HepG2 (cell line): ENCODE measurements around the gene ARHGEF40. TPM values are rescaled to one million over a fixed set of nuclear protein-coding genes. Genes with fewer than 3 reads are reported as not detected.

Source experiments
- DNMT1 ChIP-seq: sonication (generic); formaldehyde crosslinking; IDR thresholded peaks from 2 replicates; pipeline ENCODE4 v1.5.1; 2020; ENCODE audit warnings: mild to moderate bottlenecking, missing genetic modification reagents
- FOXA3 ChIP-seq: IDR thresholded peaks from 2 replicates; pipeline ENCODE4 v1.6.1; 2016; ENCODE audit warnings: missing genetic modification reagents, missing compliant biosample characterization
- GZF1 ChIP-seq: sonication (generic); formaldehyde crosslinking; IDR thresholded peaks from 2 replicates; pipeline ENCODE4 v1.5.1; 2020; ENCODE audit warnings: mild to moderate bottlenecking, missing genetic modification reagents
- HDAC1 ChIP-seq: sonication (generic); formaldehyde crosslinking; IDR thresholded peaks from 2 replicates; pipeline ENCODE4 v1.5.1; 2020; ENCODE audit warnings: mild to moderate bottlenecking, missing genetic modification reagents
- HMGA1 ChIP-seq: sonication (generic); formaldehyde crosslinking; conservative IDR thresholded peaks from 2 replicates; pipeline ENCODE4 v1.4.0; 2020; ENCODE audit warnings: missing genetic modification reagents
- KLF6 ChIP-seq: IDR thresholded peaks from 2 replicates; pipeline ENCODE4 v1.8.0; 2016; ENCODE audit warnings: missing biosample characterization, missing genetic modification reagents
- NR1H2 ChIP-seq: sonication (generic); formaldehyde crosslinking; IDR thresholded peaks from 2 replicates; pipeline ENCODE4 v1.8.1; 2022; ENCODE audit warnings: low read depth, missing genetic modification reagents, borderline replicate concordance
- REPIN1 ChIP-seq: sonication (generic); formaldehyde crosslinking; IDR thresholded peaks from 2 replicates; pipeline ENCODE4 v1.8.0; 2022; ENCODE audit warnings: missing genetic modification reagents, low read depth, mild to moderate bottlenecking, borderline replicate concordance
- SALL1 ChIP-seq: sonication (generic); formaldehyde crosslinking; IDR thresholded peaks from 2 replicates; pipeline ENCODE4 v1.8.0; 2022; ENCODE audit warnings: mild to moderate bottlenecking, missing genetic modification reagents
- SIN3B ChIP-seq: fragments of 150-350 bp; IDR thresholded peaks from 2 replicates; pipeline ENCODE4 v1.6.1; 2014; ENCODE audit warnings: low read length
- TARDBP ChIP-seq: sonication (generic); formaldehyde crosslinking; IDR thresholded peaks from 2 replicates; pipeline ENCODE4 v1.8.0; 2022; ENCODE audit warnings: mild to moderate bottlenecking, missing genetic modification reagents
- ZEB1 ChIP-seq: IDR thresholded peaks from 2 replicates; pipeline ENCODE4 v1.6.1; 2012; ENCODE audit warnings: mild to moderate bottlenecking, low read depth, inconsistent platforms; ENCODE audit not compliant: insufficient replicate concordance
- ZNF136 ChIP-seq: sonication (generic); formaldehyde crosslinking; IDR thresholded peaks from 2 replicates; pipeline ENCODE4 v1.8.1; 2022; ENCODE audit warnings: low read depth, mild to moderate bottlenecking, moderate library complexity, missing genetic modification reagents
- ZNF142 ChIP-seq: sonication (generic); formaldehyde crosslinking; IDR thresholded peaks from 2 replicates; pipeline ENCODE4 v1.4.0; 2020; ENCODE audit warnings: missing genetic modification reagents
- ZNF280D ChIP-seq: sonication (generic); formaldehyde crosslinking; IDR thresholded peaks from 2 replicates; pipeline ENCODE4 v1.5.1; 2020; ENCODE audit warnings: mild to moderate bottlenecking, missing genetic modification reagents
- ZNF335 ChIP-seq: sonication (generic); formaldehyde crosslinking; IDR thresholded peaks from 2 replicates; pipeline ENCODE4 v1.4.0; 2020; ENCODE audit warnings: missing genetic modification reagents
- ZNF674 ChIP-seq: sonication (generic); formaldehyde crosslinking; IDR thresholded peaks from 2 replicates; pipeline ENCODE4 v1.5.0; 2020; ENCODE audit warnings: low read depth, mild to moderate bottlenecking, missing genetic modification reagents
- ZNF737 ChIP-seq: sonication (generic); formaldehyde crosslinking; IDR thresholded peaks from 2 replicates; pipeline ENCODE4 v1.5.0; 2020; ENCODE audit warnings: missing genetic modification reagents, mild to moderate bottlenecking, borderline replicate concordance
- ZNF891 ChIP-seq: sonication (generic); formaldehyde crosslinking; IDR thresholded peaks from 2 replicates; pipeline ENCODE4 v1.5.0; 2020; ENCODE audit warnings: mild to moderate bottlenecking, missing genetic modification reagents
- polyA plus RNA-seq, 8 experiments: library from polyadenylated mRNA; depleted of rRNA in 3 of 8; stranded (reverse) in 7 of 8; unstranded in 1 of 8; fragments of >200 nt; fragmentation: Illumina TruSeq in 4 of 8; extraction: Trizol in 4 of 8; gene quantifications; 2 replicates each; pipeline versions ENCODE4 v1.2.1 to v1.2.3, GENCODE V29; 2011 to 2016; ENCODE audit warnings: low read depth in 4 of 8, missing spikeins in 1 of 8, mixed read lengths in 1 of 8; ENCODE audit not compliant: insufficient read depth in 1 of 8
- total RNA-seq, 5 experiments: library from RNA; depleted of rRNA; stranded (reverse); fragments of >200 nt; fragmentation: Illumina TruSeq; extraction: Trizol; gene quantifications; 2 replicates each; pipeline ENCODE4 v1.2.3, GENCODE V29; 2016; ENCODE audit warnings: low read depth in 1 of 5
- TF ChIP-seq, protein P1 (sequence below): IDR thresholded peaks from 2 replicates; pipeline ENCODE4 v1.6.1; 2012; ENCODE audit warnings: low read depth, low read length, improper control_type of control experiment

Gene ARHGEF40
- total and polyA plus RNA-seq, 2 of the 13 experiments (the other 11 are each of a cell fraction or from before 2014, with no cell fraction given), result 28.1 to 78.1 TPM

DNA sequence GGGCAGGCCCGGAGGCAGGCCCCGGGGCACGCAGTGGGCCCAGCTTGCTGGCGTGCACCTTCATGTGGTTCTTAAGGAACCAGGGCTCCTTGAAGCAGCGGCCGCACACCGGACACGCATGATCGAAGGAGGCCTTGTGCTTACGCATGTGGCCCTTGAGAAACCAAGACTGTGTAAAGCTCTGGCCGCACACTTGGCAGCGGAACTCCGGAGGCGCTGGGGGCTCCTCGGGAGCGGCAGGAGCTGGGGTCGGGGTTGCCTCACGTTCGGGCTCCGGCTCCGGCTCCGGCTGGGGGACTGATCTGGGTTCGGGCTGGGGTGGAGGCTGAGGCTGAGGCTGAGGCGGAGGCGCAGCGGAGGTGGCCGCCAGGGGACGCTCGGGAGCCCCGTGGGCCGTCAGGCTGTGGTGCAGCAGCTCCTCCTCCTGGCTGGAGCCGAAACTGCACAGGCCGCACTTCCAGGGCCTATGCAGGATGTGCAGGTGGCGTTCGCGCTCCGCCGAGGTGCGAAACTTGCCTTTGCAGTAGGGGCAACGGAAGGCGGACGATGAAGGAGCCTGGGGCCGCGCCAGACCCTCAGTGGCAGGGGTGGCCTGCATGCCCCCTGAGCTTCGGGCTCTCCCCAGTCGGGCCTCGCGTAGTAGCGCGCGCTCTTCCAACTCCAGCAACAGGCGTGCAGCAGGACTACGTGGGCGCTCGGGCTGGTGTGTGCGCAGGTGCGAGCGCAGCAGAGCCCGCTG lies 22.3 kb downstream of the ARHGEF40 start (continued):
- peak; percentile 94 for TF ChIP-seq SALL1 (CRISPR knock-in tag)
- no peak; the same call in 1 of the 2 replicates for TF ChIP-seq ZNF142
- TF ChIP-seq HMGA1 (CRISPR knock-in tag), result no peak
- no peak for TF ChIP-seq ZEB1
- TF ChIP-seq ZNF891, result no peak; the same call in 1 of the 2 replicates
- TF ChIP-seq ZNF136, result peak; percentile 92; the same call in 1 of the 2 replicates
- peak; percentile 93 for TF ChIP-seq DNMT1
- TF ChIP-seq SIN3B, result peak; percentile 75
- no peak for TF ChIP-seq ZNF674 (CRISPR knock-in tag)
- TF ChIP-seq, protein P1, sequence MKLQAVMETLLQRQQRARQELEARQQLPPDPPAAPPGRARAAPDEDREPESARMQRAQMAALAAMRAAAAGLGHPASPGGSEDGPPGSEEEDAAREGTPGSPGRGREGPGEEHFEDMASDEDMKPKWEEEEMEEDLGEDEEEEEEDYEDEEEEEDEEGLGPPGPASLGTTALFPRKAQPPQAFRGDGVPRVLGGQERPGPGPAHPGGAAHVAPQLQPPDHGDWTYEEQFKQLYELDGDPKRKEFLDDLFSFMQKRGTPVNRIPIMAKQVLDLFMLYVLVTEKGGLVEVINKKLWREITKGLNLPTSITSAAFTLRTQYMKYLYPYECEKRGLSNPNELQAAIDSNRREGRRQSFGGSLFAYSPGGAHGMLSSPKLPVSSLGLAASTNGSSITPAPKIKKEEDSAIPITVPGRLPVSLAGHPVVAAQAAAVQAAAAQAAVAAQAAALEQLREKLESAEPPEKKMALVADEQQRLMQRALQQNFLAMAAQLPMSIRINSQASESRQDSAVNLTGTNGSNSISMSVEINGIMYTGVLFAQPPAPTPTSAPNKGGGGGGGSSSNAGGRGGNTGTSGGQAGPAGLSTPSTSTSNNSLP, result no peak
- peak; percentile 83 for TF ChIP-seq HDAC1 (CRISPR knock-in tag)
- TF ChIP-seq TARDBP (CRISPR knock-in tag), result peak; percentile 80; the same call in 1 of the 2 replicates
- peak; percentile 80 for TF ChIP-seq ZNF280D (CRISPR knock-in tag)
- no peak for TF ChIP-seq NR1H2
- TF ChIP-seq GZF1, result no peak
- TF ChIP-seq ZNF335 (CRISPR knock-in tag), result peak; percentile 78; the same call in 1 of the 2 replicates
- TF ChIP-seq ZNF737 (CRISPR knock-in tag), result peak; percentile 77; the same call in 1 of the 2 replicates
- TF ChIP-seq KLF6 (CRISPR knock-in tag), result peak; percentile 87; the same call in 1 of the 2 replicates
- peak; percentile 73 for TF ChIP-seq FOXA3 (CRISPR knock-in tag)
- TF ChIP-seq REPIN1, result peak; percentile 98
